B cell (primary cell): ENCODE measurements around the gene HRK. TPM values are rescaled to one million over a fixed set of nuclear protein-coding genes. Genes with fewer than 3 reads are reported as not detected.

ENCODE experiments used
- ATAC-seq: fragments of 200-7000 bp; cut with Tn5 transposase; one replicate; pipeline ENCODE4 v1.10.0; 2021; ENCODE audit warnings: low read depth, mild to moderate bottlenecking, moderate number of reproducible peaks, moderate library complexity
- CTCF ChIA-PET: fragments of 350-600 bp; sonication (Branson Sonifier 250); formaldehyde crosslinking; loops from one replicate; lab custom pipeline; 2021; ENCODE audit warnings: antibody characterized with exemption, inconsistent platforms; lab: Charles Lee
- POLR2A ChIA-PET: fragments of 350-600 bp; sonication (Branson Sonifier 250); formaldehyde crosslinking; loops from one replicate; lab custom pipeline; 2021; ENCODE audit warnings: antibody characterized with exemption; lab: Charles Lee
- DNase-seq: peaks from one replicate; pipeline ENCODE4 v3.0.0; 2013
- H2AFZ ChIP-seq: 2 replicates; pipeline ENCODE4 v1.6.1; 2012; ENCODE audit warnings: mild to moderate bottlenecking, low read depth, low read length; ENCODE audit not compliant: insufficient read depth, poor library complexity, severe bottlenecking
- H3K27ac ChIP-seq, 2 donors: 1 replicate in 1 of 2; 2 replicates in 1 of 2; pipeline ENCODE4 v1.5.1; 2012 to 2013; ENCODE audit warnings: low read length in 2 of 2, mild to moderate bottlenecking in 2 of 2, moderate library complexity in 1 of 2
- H3K27me3 ChIP-seq, 4 experiments: fragments of 200-600 bp in 1 of 4; sonication (generic) in 1 of 4; replicated peaks in 1 of 4; 1 replicate in 2 of 4; 2 replicates in 2 of 4; pipeline versions ENCODE4 v1.6.1 to v1.7.0; 2013 to 2016; ENCODE audit warnings: low read length in 3 of 4, mild to moderate bottlenecking in 2 of 4, mixed read lengths in 1 of 4, moderate library complexity in 1 of 4; ENCODE audit not compliant: insufficient read depth in 4 of 4, control insufficient read depth in 3 of 4; ENCODE audit errors: control extremely low read depth in 1 of 4
- H3K36me3 ChIP-seq, 2 experiments: replicated peaks in 1 of 2; 1 replicate in 1 of 2; 2 replicates in 1 of 2; pipeline versions ENCODE4 v1.6.1 to v1.7.1; 2013; ENCODE audit warnings: low read length in 1 of 2; ENCODE audit not compliant: insufficient read depth in 2 of 2, control insufficient read depth in 1 of 2; ENCODE audit errors: control extremely low read depth in 1 of 2, extremely low read depth in 1 of 2
- H3K4me1 ChIP-seq, 2 donors: fragments of 200-600 bp in 1 of 2; sonication (generic) in 1 of 2; 1 replicate in 1 of 2; 2 replicates in 1 of 2; pipeline versions ENCODE4 v1.5.1 to v1.6.1; 2013 to 2017; ENCODE audit warnings: low read length in 2 of 2; ENCODE audit not compliant: control insufficient read depth in 2 of 2, insufficient read depth in 2 of 2
- H3K4me2 ChIP-seq: replicated peaks from 2 replicates; pipeline ENCODE3; 2012; ENCODE audit warnings: mild to moderate bottlenecking, low read depth, low read length; ENCODE audit not compliant: poor library complexity, severe bottlenecking
- H3K4me3 ChIP-seq, 5 experiments: fragments of 200-600 bp in 1 of 5; sonication (generic) in 1 of 5; 1 replicate in 3 of 5; 2 replicates in 2 of 5; pipeline versions ENCODE4 v1.5.1 to v1.7.0; 2011 to 2016; ENCODE audit warnings: low read length in 4 of 5, mild to moderate bottlenecking in 4 of 5, low read depth in 2 of 5, control low read depth in 1 of 5, moderate library complexity in 1 of 5; ENCODE audit not compliant: insufficient read depth in 1 of 5; ENCODE audit errors: control extremely low read depth in 1 of 5, extremely low read depth in 1 of 5
- H3K79me2 ChIP-seq: fragments of 200-600 bp; sonication (generic); one replicate; pipeline ENCODE4 v1.6.0; 2016; ENCODE audit warnings: low read length; ENCODE audit not compliant: control insufficient read depth, insufficient read depth
- H3K9ac ChIP-seq: fragments of 200-600 bp; sonication (generic); 2 replicates; pipeline ENCODE4 v1.6.1; 2017; ENCODE audit warnings: mild to moderate bottlenecking, low read length, moderate library complexity
- H3K9me3 ChIP-seq, 3 donors: one replicate each; pipeline versions ENCODE4 v1.6.1 to v1.7.1; 2013; ENCODE audit warnings: low read length in 2 of 3; ENCODE audit not compliant: control insufficient read depth in 2 of 3, insufficient read depth in 1 of 3; ENCODE audit errors: control extremely low read depth in 1 of 3
- H4K20me1 ChIP-seq: 2 replicates; pipeline ENCODE4 v1.6.0; 2012; ENCODE audit warnings: mild to moderate bottlenecking, low read length; ENCODE audit not compliant: insufficient read depth, control insufficient read depth, poor library complexity, severe bottlenecking
- H3K27ac Mint-ChIP-seq: one replicate; pipeline ENCODE4 v1.8.0; 2021; ENCODE audit warnings: mixed read lengths
- H3K27me3 Mint-ChIP-seq: one replicate; pipeline ENCODE4 v1.8.0; 2021; ENCODE audit warnings: mixed read lengths
- H3K4me1 Mint-ChIP-seq: one replicate; pipeline ENCODE4 v1.8.0; 2021; ENCODE audit warnings: mixed read lengths
- H3K4me3 Mint-ChIP-seq: one replicate; pipeline ENCODE4 v1.8.0; 2021; ENCODE audit warnings: mixed read lengths
- H3K9me3 Mint-ChIP-seq: one replicate; pipeline ENCODE4 v1.8.0; 2022; ENCODE audit warnings: mixed read lengths; ENCODE audit not compliant: insufficient read depth
- CTCF ChIP-seq: fragments of 200-600 bp; IDR thresholded peaks from one replicate; pipeline ENCODE4 v1.8.0; 2022; ENCODE audit warnings: antibody characterized with exemption, mild to moderate bottlenecking
- EZH2 ChIP-seq: IDR thresholded peaks from 2 replicates; pipeline ENCODE4 v1.6.1; 2012; ENCODE audit warnings: borderline replicate concordance, low read depth, mild to moderate bottlenecking, moderate library complexity, low read length; ENCODE audit not compliant: insufficient read depth, poor library complexity, severe bottlenecking
- WGBS: methylation state at CpG from one replicate; pipeline ENCODE4 v1.1.5; 2013; ENCODE audit warnings: missing lambda C conversion rate; ENCODE audit not compliant: insufficient coverage; 5-methylcytosine and 5-hydroxymethylcytosine counted together
- intact Hi-C: fragments of 100-400 bp; cut with micrococcal nuclease; formaldehyde crosslinking; loops from one replicate; pipeline ENCODE4 v1.10.0; 2022
- polyA plus RNA-seq: library from polyadenylated mRNA; depleted of rRNA; stranded (reverse); fragments of >200 nt; gene quantifications from 2 replicates; pipeline ENCODE4 v1.2.3, GENCODE V29; 2012
- total RNA-seq, 2 donors: library from RNA; stranded (reverse); fragments of 120-200 nt in 1 of 2; gene quantifications; 1 replicate in 1 of 2; 2 replicates in 1 of 2; pipeline versions ENCODE4 v1.2.3 to v1.2.4, GENCODE V29; 2013 to 2022

Gene HRK
- total and polyA plus RNA-seq, 2 donors (not counting 1 experiment from before 2014, with no cell fraction given): 1.8 to 45.1 TPM

GRCh38 chr12:116806845-116807440, 74.3 kb downstream of the HRK start:
- Mint-ChIP-seq H3K9me3 (no peaks in the 10 kb centered on the region), H3K27me3 (no peaks in the 10 kb centered on the region), H3K4me3 (no peak overlapping the region), H3K27ac (peak overlapping the region; percentile 44), H3K4me1 (peaks cover 42% of the 10 kb centered on the region)
- no peak for DNase-seq
- H3K4me1 ChIP-seq: peaks cover 30 to 51% of the 10 kb centered on the region in 2 donors
- no peak for ATAC-seq
- H3K4me2 ChIP-seq: no peak overlapping the region
- no peak overlapping the region for H3K4me3 ChIP-seq
- no peaks in the 10 kb centered on the region for H3K27me3 ChIP-seq
- H3K9me3 ChIP-seq: peaks cover 0 to 8% (median 7%) of the 10 kb centered on the region in 3 donors
- intact Hi-C loops: no loop called here
- CTCF ChIA-PET: no interaction called here
- no peaks in the 10 kb centered on the region for H3K79me2 ChIP-seq
- H3K9ac ChIP-seq: no peak overlapping the region
- H4K20me1 ChIP-seq: no peaks in the 10 kb centered on the region
- H3K36me3 ChIP-seq: peaks cover 0 to 2% of the 10 kb centered on the region in 2 experiments
- H2AFZ ChIP-seq: no peak overlapping the region
- no peak overlapping the region for H3K27ac ChIP-seq
- WGBS: 92% methylated on average over 4 of the region's 10 CpGs
- no peak for TF ChIP-seq EZH2
- TF ChIP-seq CTCF: no peak
- POLR2A ChIA-PET: no interaction called here

Other genes starting within 250 kb of the HRK start
- gene SPRING1, start 143.4 kb downstream of the HRK start, total RNA-seq: 43.7 and 45.9 TPM in 2 replicates
- gene SPRING1, start 143.4 kb downstream of the HRK start, polyA plus RNA-seq: 12.9 and 14.0 TPM in 2 replicates
- gene RNFT2, start 143.1 kb downstream of the HRK start, total RNA-seq: 18.2 and 23.0 TPM in 2 replicates
- gene RNFT2, start 143.1 kb downstream of the HRK start, polyA plus RNA-seq: 5.2 and 7.5 TPM in 2 replicates
- 23.5 and 23.9 TPM in 2 replicates for gene FBXW8, start 29.5 kb upstream of the HRK start, total RNA-seq
- 12.1 and 14.0 TPM in 2 replicates for gene FBXW8, start 29.5 kb upstream of the HRK start, polyA plus RNA-seq
- gene TESC, start 218.0 kb upstream of the HRK start, total RNA-seq: 29.8 and 38.6 TPM in 2 replicates
- 5.1 and 14.1 TPM in 2 replicates for gene TESC, start 218.0 kb upstream of the HRK start, polyA plus RNA-seq